Measurements from ENCODE around the gene TMA7B. TPM values are rescaled to one million over a fixed set of nuclear protein-coding genes. Genes with fewer than 3 reads are reported as not detected.
A peak's percentile ranks its signal among the peaks of the same experiment; 100 is the strongest.

The TMA7B gene
- total and polyA plus RNA-seq, 2 donors (not counting 1 experiment from before 2014, with no cell fraction given), result 0.85 to 1.4 TPM

- no peaks in the 10 kb centered on the region for H3K27me3 Mint-ChIP-seq
- Histone ChIP-seq H3K9me3 (ENCODE audit: control extremely low read depth in 1 of 3, control insufficient read depth in 2 of 3, insufficient read depth in 1 of 3, low read length in 2 of 3) (no peaks in the 10 kb centered on the region), H3K9ac (ENCODE audit: low read length) (no peak overlapping the region), H3K27me3 (replicated peaks in 1 of 4; ENCODE audit: control extremely low read depth in 1 of 4, control insufficient read depth in 3 of 4, insufficient read depth in 4 of 4, low read length in 3 of 4) (no peaks in the 10 kb centered on the region), H4K20me1 (ENCODE audit: control insufficient read depth, insufficient read depth, low read length, poor library complexity, severe bottlenecking) (peaks cover 4% of the 10 kb centered on the region), H3K79me2 (ENCODE audit: control insufficient read depth, insufficient read depth, low read length) (peaks cover 56% of the 10 kb centered on the region), H3K4me1 (ENCODE audit: control insufficient read depth in 2 of 2, insufficient read depth in 2 of 2, low read length in 2 of 2) (peaks cover 63 to 64% of the 10 kb centered on the region in 2 donors), H2AFZ (ENCODE audit: insufficient read depth, low read depth, low read length, poor library complexity, severe bottlenecking) (no peak overlapping the region), H3K4me2 (replicated peaks; ENCODE audit: low read depth, low read length, poor library complexity, severe bottlenecking) (no peak overlapping the region), H3K4me3 (ENCODE audit: control extremely low read depth in 1 of 5, extremely low read depth in 1 of 5, insufficient read depth in 1 of 5, low read depth in 2 of 5, low read length in 4 of 5) (no peak overlapping the region), H3K27ac (ENCODE audit: low read length in 2 of 2) (no peak overlapping the region), H3K36me3 (replicated peaks in 1 of 2; ENCODE audit: control extremely low read depth in 1 of 2, control insufficient read depth in 1 of 2, extremely low read depth in 1 of 2, insufficient read depth in 2 of 2, low read length in 1 of 2) (no peaks in the 10 kb centered on the region)
- H3K4me1 Mint-ChIP-seq, result peaks cover 65% of the 10 kb centered on the region
- no peak for ATAC-seq (ENCODE audit: low read depth)
- H3K9me3 Mint-ChIP-seq (ENCODE audit: insufficient read depth), result no peaks in the 10 kb centered on the region
- WGBS (ENCODE audit: insufficient coverage), result 100% methylated on average over 1 of the region's 3 CpGs
- DNase-seq, result no peak
- TF ChIP-seq CTCF (IDR thresholded peaks at IDR 0.05), result no peak
- no peak for TF ChIP-seq EZH2 (IDR thresholded peaks at IDR 0.05; ENCODE audit: borderline replicate concordance, insufficient read depth, low read depth, low read length, poor library complexity, severe bottlenecking)
- no peak overlapping the region for H3K27ac Mint-ChIP-seq
- CTCF ChIA-PET, result interaction anchor here (0.7 to 1.7 kb wide), 9 partner anchors 11 to 422 kb away, joined by 3 to 6 read pairs (median 3); partner anchors contain the start of gene ATF4
- POLR2A ChIA-PET, result no interaction called here
- no peak overlapping the region for H3K4me3 Mint-ChIP-seq
- intact Hi-C loops (cut with micrococcal nuclease), result loop anchor here (2.0 to 10.0 kb wide), 3 partner anchors 43 to 405 kb away; no protein-coding TSS in a partner anchor
These were observed 20.4 kb upstream of the TMA7B start for GRCh38 chr22:39939830-39940229.

GRCh38 chr22:39940757-39941305 is 19.4 kb upstream of the TMA7B start:
- H3K4me2 ChIP-seq (replicated peaks; ENCODE audit: low read depth, low read length, poor library complexity, severe bottlenecking), result peak overlapping the region; percentile 3
- Mint-ChIP-seq H3K9me3 (ENCODE audit: insufficient read depth) (no peaks in the 10 kb centered on the region), H3K4me3 (no peak overlapping the region), H3K27ac (peak overlapping the region; percentile 10), H3K27me3 (no peaks in the 10 kb centered on the region), H3K4me1 (peaks cover 62% of the 10 kb centered on the region)
- DNase-seq (peak; percentile 63), ATAC-seq (ENCODE audit: low read depth) (peak; percentile 71)
- no peak overlapping the region for H3K27ac ChIP-seq (ENCODE audit: low read length in 2 of 2)
- intact Hi-C loops (cut with micrococcal nuclease), result loop anchor here (2.0 to 5.0 kb wide), 2 partner anchors 44 to 406 kb away; no protein-coding TSS in a partner anchor
- 67% methylated on average over 8 of the region's 9 CpGs for WGBS (ENCODE audit: insufficient coverage)
- peaks cover 4% of the 10 kb centered on the region for H4K20me1 ChIP-seq (ENCODE audit: control insufficient read depth, insufficient read depth, low read length, poor library complexity, severe bottlenecking)
- no peaks in the 10 kb centered on the region for H3K36me3 ChIP-seq (replicated peaks in 1 of 2; ENCODE audit: control extremely low read depth in 1 of 2, control insufficient read depth in 1 of 2, extremely low read depth in 1 of 2, insufficient read depth in 2 of 2, low read length in 1 of 2)
- no peaks in the 10 kb centered on the region for H3K27me3 ChIP-seq (replicated peaks in 1 of 4; ENCODE audit: control extremely low read depth in 1 of 4, control insufficient read depth in 3 of 4, insufficient read depth in 4 of 4, low read length in 3 of 4)
- POLR2A ChIA-PET, result no interaction called here
- CTCF ChIA-PET, result interaction anchor here (0.8 to 2.9 kb wide), 5 partner anchors 12 to 406 kb away, joined by 3 to 16 read pairs (median 4); partner anchors contain the start of gene GRAP2
- peaks cover 60% of the 10 kb centered on the region for H3K79me2 ChIP-seq (ENCODE audit: control insufficient read depth, insufficient read depth, low read length)
- H3K4me3 ChIP-seq (ENCODE audit: control extremely low read depth in 1 of 5, extremely low read depth in 1 of 5, insufficient read depth in 1 of 5, low read depth in 2 of 5, low read length in 4 of 5), result no peak overlapping the region
- no peaks in the 10 kb centered on the region for H3K9me3 ChIP-seq (ENCODE audit: control extremely low read depth in 1 of 3, control insufficient read depth in 2 of 3, insufficient read depth in 1 of 3, low read length in 2 of 3)
- H3K4me1 ChIP-seq (ENCODE audit: control insufficient read depth in 2 of 2, insufficient read depth in 2 of 2, low read length in 2 of 2), result peaks cover 59 to 62% of the 10 kb centered on the region in 2 donors
- no peak overlapping the region for H3K9ac ChIP-seq (ENCODE audit: low read length)
- TF ChIP-seq EZH2 (IDR thresholded peaks at IDR 0.05; ENCODE audit: borderline replicate concordance, insufficient read depth, low read depth, low read length, poor library complexity, severe bottlenecking), result no peak
- peak; percentile 53 for TF ChIP-seq CTCF (IDR thresholded peaks at IDR 0.05)
- H2AFZ ChIP-seq (ENCODE audit: insufficient read depth, low read depth, low read length, poor library complexity, severe bottlenecking), result no peak overlapping the region

Measured in B cell (primary cell).